Retinal pigment epithelial cell (primary cell): ENCODE results near the gene MOCS2.
A peak's percentile ranks its signal among the peaks of the same experiment; 100 is the strongest.

Source experiments
- DNase-seq: peaks from one replicate; pipeline ENCODE4 v3.0.0-alpha.2; 2010; ENCODE audit warnings: low read depth
- H3K4me3 ChIP-seq: 2 replicates; pipeline ENCODE4 v1.5.1; 2011; ENCODE audit warnings: mild to moderate bottlenecking, low read length, control low read depth, moderate library complexity
- TF ChIP-seq, protein P1 (sequence below): conservative IDR thresholded peaks from 2 replicates; pipeline ENCODE4 v1.5.1; 2011; ENCODE audit warnings: low read depth, low read length, control low read depth, inconsistent platforms

The MOCS2 gene

DNA sequence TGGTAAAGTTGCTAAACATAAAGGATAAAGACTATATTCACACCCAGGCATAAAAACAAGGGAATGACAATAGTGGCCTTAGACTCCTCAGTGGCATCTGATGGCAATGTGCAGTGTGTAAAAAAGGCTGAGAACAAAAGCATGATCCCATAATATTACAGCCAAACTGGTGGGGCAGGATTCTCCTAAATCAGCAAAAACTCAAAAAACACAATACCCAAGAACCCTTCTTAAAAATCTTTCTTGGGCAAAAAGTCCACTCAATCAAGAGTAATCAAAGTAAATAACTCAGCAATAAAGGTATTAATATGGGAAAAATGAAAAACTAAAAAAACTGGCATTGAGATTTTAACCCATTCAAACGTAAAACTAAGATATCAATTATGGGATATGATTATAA lies 1.6 kb upstream of the MOCS2 start:
- no peak overlapping the region for H3K4me3 ChIP-seq
- DNase-seq = no peak
- TF ChIP-seq, protein P1, sequence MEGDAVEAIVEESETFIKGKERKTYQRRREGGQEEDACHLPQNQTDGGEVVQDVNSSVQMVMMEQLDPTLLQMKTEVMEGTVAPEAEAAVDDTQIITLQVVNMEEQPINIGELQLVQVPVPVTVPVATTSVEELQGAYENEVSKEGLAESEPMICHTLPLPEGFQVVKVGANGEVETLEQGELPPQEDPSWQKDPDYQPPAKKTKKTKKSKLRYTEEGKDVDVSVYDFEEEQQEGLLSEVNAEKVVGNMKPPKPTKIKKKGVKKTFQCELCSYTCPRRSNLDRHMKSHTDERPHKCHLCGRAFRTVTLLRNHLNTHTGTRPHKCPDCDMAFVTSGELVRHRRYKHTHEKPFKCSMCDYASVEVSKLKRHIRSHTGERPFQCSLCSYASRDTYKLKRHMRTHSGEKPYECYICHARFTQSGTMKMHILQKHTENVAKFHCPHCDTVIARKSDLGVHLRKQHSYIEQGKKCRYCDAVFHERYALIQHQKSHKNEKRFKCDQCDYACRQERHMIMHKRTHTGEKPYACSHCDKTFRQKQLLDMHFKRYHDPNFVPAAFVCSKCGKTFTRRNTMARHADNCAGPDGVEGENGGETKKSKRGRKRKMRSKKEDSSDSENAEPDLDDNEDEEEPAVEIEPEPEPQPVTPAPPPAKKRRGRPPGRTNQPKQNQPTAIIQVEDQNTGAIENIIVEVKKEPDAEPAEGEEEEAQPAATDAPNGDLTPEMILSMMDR = no peak

DNA sequence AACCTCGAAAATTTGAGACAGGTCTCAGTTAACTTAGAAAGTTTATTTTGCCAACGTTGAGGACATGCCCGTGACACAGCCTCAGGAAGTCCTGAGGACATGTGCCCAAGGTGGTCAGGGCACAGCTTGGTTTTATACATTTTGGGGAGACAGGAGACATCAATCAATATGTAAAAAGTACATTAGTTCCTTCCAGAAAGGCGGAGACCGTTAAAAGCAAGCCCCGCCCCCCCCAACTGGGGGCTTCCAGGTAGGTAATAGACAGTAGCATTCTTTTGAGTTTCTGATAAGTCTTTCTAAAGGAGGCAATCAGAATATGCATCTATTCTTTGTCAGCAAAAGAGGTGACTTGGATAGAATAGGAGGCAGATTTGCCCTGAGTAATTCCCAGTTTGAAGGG lies 599 bp upstream of the MOCS2 start:
- TF ChIP-seq, protein P1 = no peak
- no peak for DNase-seq
- peak overlapping the region; percentile 81 for H3K4me3 ChIP-seq

DNA sequence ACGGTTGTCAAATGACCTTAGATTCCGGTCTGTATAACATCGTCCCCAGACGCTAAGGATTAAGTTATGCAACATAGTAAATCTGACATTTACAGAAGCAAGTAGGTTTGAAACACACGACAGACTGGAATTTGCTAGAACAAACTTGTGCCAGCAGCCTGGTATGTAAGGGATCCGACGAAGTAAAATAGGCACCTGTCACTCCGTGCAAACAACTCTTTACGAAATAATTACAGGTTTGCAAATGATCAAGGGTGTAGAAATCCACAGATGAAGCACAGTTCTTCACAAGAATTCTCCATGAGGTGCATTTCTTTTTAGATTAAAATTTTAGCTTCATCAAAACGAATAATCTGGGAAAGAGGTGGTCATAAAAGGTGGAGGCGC lies 508 bp downstream of the MOCS2 start:
- DNase-seq = peak; percentile 48
- TF ChIP-seq, protein P1 = no peak
- H3K4me3 ChIP-seq = peak overlapping the region; percentile 81

DNA sequence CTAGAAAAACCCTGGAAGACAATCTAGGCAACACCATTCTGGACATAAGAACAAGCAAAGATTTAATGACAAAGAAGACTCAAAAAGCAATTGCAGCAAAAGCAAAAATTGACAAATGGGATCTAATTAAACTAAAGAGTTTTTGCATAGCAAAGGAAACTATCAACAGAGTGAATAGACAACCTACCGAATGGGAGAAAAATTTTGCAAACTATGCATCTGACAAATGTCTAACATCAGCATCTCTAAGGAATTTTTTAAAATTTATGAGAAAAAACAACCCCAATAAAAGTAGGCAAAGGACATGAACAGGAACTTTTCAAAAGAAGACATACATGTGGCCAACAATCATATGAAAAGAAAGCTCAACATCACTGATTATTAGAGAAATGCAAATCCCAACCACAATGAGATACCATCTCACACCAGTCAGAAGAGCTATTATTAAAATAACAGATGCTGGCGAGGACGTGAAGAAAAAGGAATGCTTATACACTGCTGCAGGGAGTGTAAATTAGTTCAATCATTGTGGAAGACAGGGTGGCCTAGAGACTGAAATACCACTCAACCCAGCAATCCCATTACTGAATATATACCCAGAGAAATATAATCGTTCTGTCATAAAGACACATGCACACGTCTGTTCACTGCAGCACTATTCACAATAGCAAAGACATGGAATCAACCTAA lies 3.8 kb downstream of the MOCS2 start:
- TF ChIP-seq, protein P1 = no peak
- no peak overlapping the region for H3K4me3 ChIP-seq
- no peak for DNase-seq

DNA sequence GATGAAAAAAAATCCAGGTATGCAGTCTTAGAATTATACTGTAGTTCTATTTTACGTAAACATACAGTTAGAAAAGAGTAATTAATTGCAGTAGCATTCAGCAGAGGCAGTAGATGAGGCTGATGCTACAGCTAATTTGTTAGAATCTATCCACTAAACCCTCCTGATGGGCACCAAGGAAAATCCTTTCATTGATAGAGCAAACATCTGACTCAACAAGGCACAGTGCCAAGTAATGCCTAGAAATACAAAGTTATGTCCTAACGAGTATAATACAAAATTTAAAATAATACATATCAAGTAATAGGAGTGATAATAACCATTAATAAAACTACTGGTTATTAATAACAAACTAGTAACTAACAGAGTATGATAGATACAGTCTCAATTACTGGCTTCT lies 9.0 kb downstream of the MOCS2 start:
- TF ChIP-seq, protein P1 = no peak

DNA sequence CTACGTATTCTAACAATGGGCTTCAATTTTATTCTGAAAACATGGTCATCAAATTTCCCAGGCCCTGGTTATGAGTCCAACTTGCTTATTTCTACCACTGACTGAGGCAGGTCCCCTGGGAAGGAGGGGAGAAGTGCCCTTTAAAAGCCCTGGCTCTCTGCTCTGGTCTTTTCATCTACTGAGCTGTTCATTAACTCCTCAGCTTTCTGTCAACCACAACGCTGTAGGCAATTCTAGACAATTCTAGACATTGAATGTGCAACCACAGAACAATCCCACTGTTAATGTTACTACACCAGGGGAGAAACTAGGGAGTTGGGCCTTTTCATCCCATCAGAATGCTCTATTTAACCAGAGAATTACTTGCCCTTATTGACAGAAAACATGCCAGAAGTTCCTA lies 10.0 kb downstream of the MOCS2 start:
- TF ChIP-seq, protein P1 = no peak
- no peak for DNase-seq
- H3K4me3 ChIP-seq = no peak overlapping the region

More for the DNA sequence above, 9.0 kb downstream of the MOCS2 start:
- H3K4me3 ChIP-seq = no peak overlapping the region
- no peak for DNase-seq

DNA sequence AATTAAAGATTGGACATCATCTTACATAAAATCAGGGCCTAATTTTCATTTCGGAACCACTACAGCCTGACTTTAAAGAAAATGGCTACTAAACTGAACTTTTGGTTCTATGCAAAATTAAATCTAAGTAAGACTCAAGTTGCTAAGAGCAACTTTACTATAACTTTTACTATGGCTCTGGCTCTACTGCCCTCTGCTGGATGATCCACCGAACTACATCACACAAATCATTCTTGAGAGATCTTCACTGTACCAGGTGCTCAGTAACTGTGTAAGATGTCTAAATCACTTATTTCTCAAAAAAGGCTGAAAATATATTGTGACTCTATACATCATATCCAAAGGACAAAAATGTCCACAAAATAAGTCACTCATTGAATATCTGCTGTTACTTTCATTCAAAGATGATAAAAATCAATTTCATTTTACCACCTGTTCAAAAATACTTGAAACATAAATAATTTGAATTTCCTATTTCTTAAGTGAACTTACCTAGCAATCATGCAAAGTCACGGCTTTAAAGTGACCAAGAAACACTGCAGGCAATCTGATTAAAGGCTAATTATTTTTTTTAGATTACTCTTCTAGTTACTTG lies 13.5 kb downstream of the MOCS2 start:
- H3K4me3 ChIP-seq = no peak overlapping the region
- no peak for DNase-seq
- TF ChIP-seq, protein P1 = peak; percentile 83
